Activated T-helper 1 cell treated with Interleukin-2 at 50 U/mL for 16 hours (primary cell): Measurements from ENCODE around the gene LRRC4C.
"Not testable (repeated sequence)": the region's sequence is repeated elsewhere in the genome, so short reads cannot be mapped to it uniquely, and the experiment has no call there.

Experiments
- DNase-seq: peaks from one replicate; pipeline ENCODE4 v3.0.0-alpha.2; 2020; ENCODE audit warnings: low read depth

LRRC4C gene

DNA sequence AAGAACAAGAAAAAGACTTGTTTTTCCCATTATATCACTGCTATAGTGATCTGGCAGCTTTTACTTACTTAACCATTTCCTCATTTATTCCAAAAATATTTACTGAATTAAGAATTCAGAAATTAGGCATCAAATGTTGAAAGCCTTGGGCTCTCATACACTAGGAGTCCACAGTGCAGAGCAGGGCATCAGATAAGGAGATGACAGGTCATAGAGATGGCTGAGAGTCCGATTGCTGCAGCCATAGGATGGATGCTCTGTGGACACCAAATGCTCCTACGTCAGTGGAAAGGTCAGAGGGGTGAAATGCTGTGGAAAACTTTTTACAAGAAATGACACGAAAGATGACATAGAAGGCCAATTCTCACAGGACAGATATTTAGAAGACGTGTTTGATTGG lies 771.1 kb downstream of the LRRC4C start:
- DNase-seq: no peak

DNA sequence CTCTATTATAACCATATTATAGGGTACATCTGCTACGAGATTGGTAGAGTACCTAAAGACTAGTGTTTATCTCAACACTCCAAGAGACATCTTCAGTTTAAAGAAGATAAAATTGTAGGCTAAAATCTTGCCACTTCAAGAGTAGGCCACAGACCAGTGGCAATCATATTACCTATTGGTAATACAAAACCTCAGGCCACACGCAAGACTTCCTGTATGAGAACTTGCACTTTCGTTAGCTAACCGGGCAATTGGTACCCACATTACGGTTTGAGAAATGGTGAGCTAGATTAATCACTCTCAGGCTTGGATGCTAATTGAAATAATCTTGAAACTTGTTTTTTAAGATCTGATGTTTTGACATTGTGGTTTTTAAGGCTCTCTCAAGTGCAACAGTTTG lies 772.7 kb downstream of the LRRC4C start:
- DNase-seq: no peak

DNA sequence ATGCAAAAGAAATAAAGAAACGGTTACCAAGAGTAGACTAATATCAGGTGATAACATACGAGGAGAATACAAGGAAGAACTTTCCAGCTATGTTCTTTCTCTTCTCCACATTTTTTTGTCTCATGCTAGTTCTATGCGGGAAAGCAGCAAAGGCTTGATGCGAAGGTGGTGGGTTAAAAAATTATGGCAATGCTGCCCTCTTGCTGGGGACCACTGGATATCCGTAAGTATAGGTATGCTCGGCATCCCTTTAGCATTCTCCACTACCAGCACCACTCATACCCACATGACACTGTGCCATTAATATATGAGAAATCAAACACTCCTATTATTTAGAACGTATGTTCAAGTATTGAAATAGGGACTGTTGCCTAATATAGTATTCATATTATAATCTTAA lies 776.4 kb downstream of the LRRC4C start:
- no peak for DNase-seq

DNA sequence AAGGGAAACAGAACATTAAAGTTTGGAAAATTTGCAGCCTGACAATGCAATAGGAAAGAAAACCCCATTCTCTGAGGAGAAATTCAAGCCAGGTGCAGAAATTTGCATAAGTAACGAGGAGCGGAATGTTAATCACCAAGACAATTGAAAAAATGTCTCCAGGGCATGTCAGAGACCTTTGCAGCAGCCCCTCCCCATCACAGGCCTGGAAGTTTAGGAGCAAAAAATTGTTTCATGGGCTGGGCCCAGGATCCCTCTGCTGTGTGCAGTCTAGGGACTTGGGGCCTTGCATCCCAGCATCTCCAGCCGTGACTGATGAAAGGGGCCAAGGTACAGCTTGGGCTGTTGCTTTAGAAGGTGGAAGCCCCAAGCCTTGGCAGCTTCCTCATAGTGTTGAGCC lies 780.2 kb downstream of the LRRC4C start:
- DNase-seq: no peak

- DNase-seq: no peak
Measured at GRCh38 chr11:40647295-40647694, 812.2 kb downstream of the LRRC4C start.

DNA sequence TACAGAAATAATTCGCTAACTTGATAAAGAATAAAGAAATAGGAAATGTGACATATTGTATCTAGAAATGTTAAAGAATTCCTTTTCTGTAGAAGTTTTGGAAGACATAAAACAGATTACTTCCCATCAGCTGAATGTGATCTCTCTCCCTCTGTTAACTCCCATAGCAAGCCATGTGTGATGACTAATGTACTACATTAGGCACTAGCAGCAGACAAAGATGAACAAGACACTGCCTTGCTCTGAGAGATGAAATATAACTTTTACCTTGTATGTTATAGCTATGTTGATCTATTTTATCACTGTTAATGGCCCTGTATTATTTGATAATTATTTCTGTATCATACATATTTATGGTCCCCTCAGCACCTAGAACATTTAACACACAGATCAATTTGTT lies 817.2 kb downstream of the LRRC4C start:
- no peak for DNase-seq

DNA sequence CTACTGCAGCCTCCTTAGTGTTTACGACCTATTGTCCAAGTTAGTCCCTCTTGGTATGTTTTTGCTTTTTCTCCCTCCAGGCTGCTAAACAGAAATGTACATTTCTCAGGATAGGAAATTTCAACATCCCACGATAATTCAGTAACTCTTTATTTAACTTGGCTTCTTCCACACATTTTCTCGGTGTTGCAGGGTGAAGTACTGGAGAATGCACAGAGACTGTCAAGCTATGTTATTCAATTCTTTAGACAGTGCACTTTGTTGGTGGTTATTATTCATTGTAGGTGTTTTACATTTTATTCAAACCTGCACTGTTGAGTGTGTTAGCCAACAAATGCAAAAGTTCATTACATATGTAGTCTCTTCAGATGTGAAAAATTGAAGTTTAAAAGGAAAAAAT lies 839.8 kb downstream of the LRRC4C start:
- DNase-seq: no peak

DNA sequence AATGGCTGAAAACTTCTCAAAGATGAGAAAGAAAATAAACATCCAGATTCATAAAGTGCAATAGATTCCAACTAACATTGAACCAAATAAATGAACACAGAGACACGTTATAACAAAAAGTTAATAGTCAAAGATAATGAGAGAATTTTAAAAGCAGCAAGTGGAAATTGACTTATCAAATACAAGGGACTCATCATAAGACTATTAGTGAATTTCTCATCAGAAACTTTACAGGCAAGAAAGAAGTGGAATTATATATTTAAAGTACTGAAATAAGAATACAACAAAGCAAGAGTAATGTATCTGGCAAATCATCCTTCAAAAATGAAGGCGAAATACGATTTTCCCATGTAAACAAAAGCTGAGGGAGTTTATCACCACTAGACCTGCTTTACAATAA lies 852.7 kb downstream of the LRRC4C start:
- no peak for DNase-seq

GRCh38 chr11:40602866-40603552 lies 856.4 kb downstream of the LRRC4C start:
- no peak for DNase-seq

- no peak for DNase-seq
Measured at GRCh38 chr11:40597546-40598113, 861.8 kb downstream of the LRRC4C start.

GRCh38 chr11:40573254-40573891 lies 886.1 kb downstream of the LRRC4C start:
- DNase-seq: no peak

DNA sequence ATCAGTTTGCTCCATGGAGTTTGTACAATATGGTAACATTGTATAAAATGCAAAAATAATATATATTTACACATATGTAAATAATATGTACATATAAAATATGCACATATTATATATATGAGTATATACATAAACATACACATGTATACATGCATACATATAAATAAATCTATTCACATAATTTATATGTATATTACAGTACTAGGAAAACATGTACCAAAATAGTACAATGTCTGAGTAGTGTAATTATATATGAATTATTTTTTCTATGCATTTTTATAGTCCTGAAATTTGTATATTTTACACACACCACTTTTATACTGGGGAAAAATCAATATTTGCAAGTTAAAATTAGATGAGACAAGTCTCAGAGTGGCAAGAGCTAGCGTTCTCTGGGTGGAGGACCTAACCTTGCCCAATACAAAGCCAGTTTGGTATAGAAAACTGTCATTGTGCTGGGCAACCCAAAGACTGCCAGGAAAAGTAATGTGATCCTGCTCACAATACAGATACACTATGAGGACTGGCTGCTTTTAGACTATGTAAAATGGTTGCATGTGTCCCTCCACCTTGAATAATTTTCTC lies 889.4 kb downstream of the LRRC4C start:
- DNase-seq: no peak

- DNase-seq: no peak
Measured at GRCh38 chr11:40567392-40567791, 892.1 kb downstream of the LRRC4C start.

GRCh38 chr11:40544162-40544561 lies 915.3 kb downstream of the LRRC4C start:
- no peak for DNase-seq

DNA sequence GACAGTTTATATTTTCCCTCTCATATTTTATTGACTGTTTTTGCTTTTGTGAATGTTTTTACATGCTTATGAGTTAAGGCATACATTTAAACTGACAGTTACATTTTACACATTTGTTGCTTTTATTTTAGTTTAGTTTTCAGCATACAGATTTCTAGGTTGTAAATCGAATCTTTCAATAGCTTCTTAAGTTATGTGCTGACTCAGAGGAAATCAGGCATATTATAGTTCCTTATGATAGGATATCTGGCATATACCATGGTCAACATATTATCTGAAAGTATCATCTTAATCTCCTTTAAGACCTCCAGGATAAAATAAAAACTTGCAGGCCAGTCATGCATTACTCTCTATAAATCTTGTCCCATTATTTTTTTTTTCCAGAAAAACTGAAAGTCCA lies 916.6 kb downstream of the LRRC4C start:
- no peak for DNase-seq

DNA sequence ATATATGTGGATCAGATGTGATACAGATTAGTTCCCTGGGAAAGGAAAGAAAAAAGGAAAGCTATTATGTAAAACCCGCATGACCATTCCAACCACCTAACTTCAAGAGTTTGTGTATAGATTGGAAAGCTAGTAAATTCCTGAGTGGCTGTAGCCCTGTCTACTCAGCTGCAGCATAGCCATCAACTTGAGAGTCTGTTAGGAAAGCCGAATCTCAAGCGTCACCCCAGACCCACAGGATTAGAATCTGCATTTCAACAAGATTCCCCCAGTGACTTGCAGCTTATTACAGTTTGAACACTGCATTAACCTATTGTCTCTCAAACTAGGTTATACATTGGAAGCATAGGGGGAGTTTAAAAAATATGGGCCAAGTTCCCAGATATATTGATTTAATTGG lies 921.7 kb downstream of the LRRC4C start:
- DNase-seq: no peak

DNA sequence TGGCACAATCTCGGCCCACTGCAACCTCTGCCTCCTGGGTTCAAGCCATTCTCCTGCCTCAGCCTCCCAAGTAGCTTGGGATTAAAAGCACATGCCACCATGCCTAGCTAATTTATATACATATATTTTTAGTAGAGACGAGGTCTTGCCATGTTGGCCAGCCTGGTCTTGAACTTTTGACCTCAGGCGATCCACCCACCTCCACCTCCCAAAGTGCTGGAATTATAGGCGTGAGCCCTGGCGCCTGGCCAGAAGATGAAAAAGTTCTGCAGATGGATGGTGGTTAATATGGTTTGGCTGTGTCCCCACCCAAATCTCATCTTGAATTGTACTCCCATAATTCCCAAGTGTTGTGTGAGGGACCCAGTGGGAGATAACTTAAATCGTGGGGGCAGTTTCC lies 937.4 kb downstream of the LRRC4C start:
- not testable (repeated sequence) for DNase-seq

DNA sequence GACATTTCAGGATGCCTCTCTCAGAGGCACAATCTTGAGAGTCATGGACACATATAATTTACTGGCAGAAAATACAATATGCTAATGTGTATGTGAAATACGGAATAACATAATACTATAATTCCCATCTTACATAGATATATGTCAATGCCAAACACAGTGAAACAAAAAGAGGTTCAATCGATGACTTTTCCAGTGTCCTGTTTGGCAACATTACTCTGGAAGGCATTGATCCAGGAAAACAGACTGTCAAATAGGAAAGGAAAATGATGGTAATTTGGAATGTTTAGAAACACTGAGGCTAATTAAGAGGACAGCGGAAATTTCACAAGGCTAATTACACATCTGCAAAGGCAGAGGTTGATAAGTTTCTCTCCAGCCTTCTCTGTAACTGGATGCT lies 942.3 kb downstream of the LRRC4C start:
- no peak for DNase-seq

- DNase-seq: no peak
Measured at GRCh38 chr11:40514124-40514523, 945.3 kb downstream of the LRRC4C start.

- DNase-seq: no peak
Measured at GRCh38 chr11:40513281-40513680, 946.2 kb downstream of the LRRC4C start.

GRCh38 chr11:40508303-40508702 lies 951.1 kb downstream of the LRRC4C start:
- no peak for DNase-seq

GRCh38 chr11:40506226-40506625 lies 953.2 kb downstream of the LRRC4C start:
- no peak for DNase-seq

- no peak for DNase-seq
Measured at GRCh38 chr11:40491341-40491740, 968.1 kb downstream of the LRRC4C start.
